Hepatocyte (in vitro differentiated cells): ENCODE measurements around the gene GTPBP1.

Experiments used
- CTCF ChIP-seq: fragments of 200-600 bp; sonication (generic); IDR thresholded peaks from 2 replicates; pipeline ENCODE4 v1.5.1; 2016; ENCODE audit warnings: antibody characterized with exemption, mild to moderate bottlenecking; ENCODE audit not compliant: poor library complexity
- EZH2 ChIP-seq: fragments of 200-600 bp; sonication (generic); IDR thresholded peaks from 2 replicates; pipeline ENCODE4 v1.6.1; 2016; ENCODE audit warnings: antibody characterized with exemption, mild to moderate bottlenecking, borderline replicate concordance
- EZH2phosphoT487 ChIP-seq: fragments of 200-600 bp; sonication (generic); IDR thresholded peaks from one replicate; pipeline ENCODE4 v1.6.1; 2018; ENCODE audit warnings: antibody characterized with exemption, mild to moderate bottlenecking, low read depth, moderate library complexity; ENCODE audit not compliant: unreplicated experiment, severe bottlenecking

GRCh38 chr22:38735465-38736256 lies 29.9 kb downstream of the GTPBP1 start:
- TF ChIP-seq EZH2phosphoT487 (no peak), CTCF (no peak), EZH2 (no peak)
